ENCODE measurements around the gene C6orf136.

GRCh38 chr6:30616811-30617564 lies 29.9 kb upstream of the C6orf136 start, which contains the start of gene PPP1R10:
- TF ChIP-seq CTCF (IDR thresholded peaks at IDR 0.05; ENCODE audit: insufficient read depth, low read length, poor library complexity, severe bottlenecking) (no peak), EZH2phosphoT487 (conservative IDR thresholded peaks at IDR 0.05; ENCODE audit: low read length) (no peak)
